K562 (cell line): ENCODE data around the gene AGFG2. TPM values are rescaled to one million over a fixed set of nuclear protein-coding genes. Genes with fewer than 3 reads are reported as not detected.

Experiments
- ATAC-seq: fragments of 200-7000 bp; cut with Tn5 transposase; 3 replicates; pipeline ENCODE4 v1.9.1; 2020; ENCODE audit warnings: moderate library complexity
- BruUV-seq: library from RNA; stranded (reverse); fragments of 400-500 nt; replicated peaks from 2 replicates; lab custom pipeline; 2021; lab: Mats Ljungman, UMichigan
- CTCF ChIA-PET: fragments of 300-600 bp; formaldehyde crosslinking; extraction: SDS; loops from one replicate; lab custom pipeline; 2021; ENCODE audit warnings: low intra/inter-chr PET ratio; lab: Yijun Ruan, JAX
- POLR2A ChIA-PET: fragments of 300-600, 350-650 bp; sonication (Branson Sonifier 250); formaldehyde crosslinking; extraction: SDS; loops from one replicate; lab custom pipeline; 2021; ENCODE audit warnings: antibody characterized with exemption, inconsistent platforms; lab: Yijun Ruan, JAX
- DNase-seq, 4 experiments: peaks; one replicate each; pipeline versions ENCODE4 v3.0.0 to v3.0.0-alpha.2; 2011 to 2018; ENCODE audit warnings: low spot score in 3 of 4, mixed read lengths in 3 of 4; ENCODE audit errors: extremely low read depth in 1 of 4
- FAIRE-seq: peaks from 2 replicates; lab custom pipeline; 2011; peaks lifted over from hg19 to GRCh38; lab: Jason Lieb, UNC
- H2AFZ ChIP-seq: 2 replicates; pipeline ENCODE4 v1.6.0; 2011; ENCODE audit warnings: low read depth, low read length, control low read depth, inconsistent platforms
- H3K27ac ChIP-seq: fragments of 200-600 bp; 3 replicates; pipeline ENCODE4 v1.8.0; 2011; ENCODE audit warnings: low read depth, mild to moderate bottlenecking, control low read depth, inconsistent platforms, low read length, moderate library complexity, mixed read lengths; ENCODE audit errors: extremely low read depth
- H3K27me3 ChIP-seq, 2 experiments: fragments of 300-600 bp in 1 of 2; 2 replicates in 1 of 2; 3 replicates in 1 of 2; pipeline versions ENCODE4 v1.6.0 to v1.8.0; 2011; ENCODE audit warnings: inconsistent platforms in 2 of 2, low read length in 2 of 2, mild to moderate bottlenecking in 1 of 2, mixed read lengths in 1 of 2, moderate library complexity in 1 of 2; ENCODE audit not compliant: control insufficient read depth in 2 of 2, insufficient read depth in 2 of 2
- H3K36me3 ChIP-seq: fragments of 300-600 bp; 3 replicates; pipeline ENCODE4 v1.8.0; 2011; ENCODE audit warnings: mild to moderate bottlenecking, low read length, inconsistent platforms; ENCODE audit not compliant: control insufficient read depth, insufficient read depth
- H3K4me1 ChIP-seq, 2 experiments: fragments of 200-600 bp in 1 of 2; replicated peaks in 1 of 2; 2 replicates in 1 of 2; 3 replicates in 1 of 2; pipeline versions ENCODE4 v1.5.1 to v1.8.0; 2011; ENCODE audit warnings: inconsistent platforms in 2 of 2, low read length in 2 of 2, mild to moderate bottlenecking in 1 of 2, mixed read lengths in 1 of 2, moderate library complexity in 1 of 2; ENCODE audit not compliant: control insufficient read depth in 2 of 2, insufficient read depth in 2 of 2
- H3K4me2 ChIP-seq: 2 replicates; pipeline ENCODE4 v1.6.1; 2011; ENCODE audit warnings: low read length, control low read depth, inconsistent platforms, mixed read lengths; ENCODE audit not compliant: insufficient read depth
- H3K4me3 ChIP-seq: fragments of 200-600 bp; sonication (generic), shearing (Covaris generic); 2 replicates; pipeline ENCODE4 v1.5.1; 2016; ENCODE audit warnings: control low read depth, inconsistent platforms
- H3K79me2 ChIP-seq: fragments of 200-600 bp; 3 replicates; pipeline ENCODE4 v1.8.0; 2011; ENCODE audit warnings: low read length, inconsistent platforms; ENCODE audit not compliant: control insufficient read depth, insufficient read depth
- H3K9ac ChIP-seq, 2 experiments: 2 replicates each; pipeline versions ENCODE4 v1.6.0 to v1.6.1; 2011; ENCODE audit warnings: low read depth in 2 of 2, low read length in 2 of 2, control low read depth in 1 of 2, inconsistent platforms in 1 of 2, mild to moderate bottlenecking in 1 of 2, mixed read lengths in 1 of 2; ENCODE audit not compliant: insufficient read depth in 1 of 2
- H3K9me1 ChIP-seq: one replicate; pipeline ENCODE4 v1.6.0; 2011; ENCODE audit warnings: inconsistent platforms, mild to moderate bottlenecking, low read length, moderate library complexity; ENCODE audit not compliant: control insufficient read depth, insufficient read depth
- H3K9me3 ChIP-seq: replicated peaks from 2 replicates; pipeline ENCODE4 v1.5.1; 2011; ENCODE audit warnings: low read depth, low read length, inconsistent platforms; ENCODE audit not compliant: control insufficient read depth, insufficient read depth
- H4K20me1 ChIP-seq: replicated peaks from 2 replicates; pipeline ENCODE4 v1.6.1; 2011; ENCODE audit warnings: low read length, inconsistent platforms, mixed read lengths; ENCODE audit not compliant: control insufficient read depth, insufficient read depth
- E2F8 ChIP-seq: fragments of 450-650 bp; IDR thresholded peaks from 2 replicates; pipeline ENCODE4 v1.7.1; 2018; ENCODE audit warnings: mild to moderate bottlenecking, low read depth; ENCODE audit not compliant: partially characterized antibody
- GTF2F1 ChIP-seq: IDR thresholded peaks from 2 replicates; pipeline ENCODE4 v1.6.1; 2011; ENCODE audit warnings: low read depth, low read length, improper control_type of control experiment
- NFIC ChIP-seq: fragments of 450-650 bp; IDR thresholded peaks from 2 replicates; pipeline ENCODE4 v1.6.1; 2017; ENCODE audit warnings: mild to moderate bottlenecking, inconsistent platforms
- PHF20 ChIP-seq: fragments of 450-650 bp; IDR thresholded peaks from 2 replicates; pipeline ENCODE4 v1.6.1; 2018; ENCODE audit not compliant: partially characterized antibody
- POLR2A ChIP-seq: fragments of 450-650 bp; conservative IDR thresholded peaks from 2 replicates; pipeline ENCODE4 v1.6.1; 2016
- PTBP1 ChIP-seq: fragments of 200-400 bp; formaldehyde crosslinking; IDR thresholded peaks from 2 replicates; pipeline ENCODE4 v1.6.1; 2017; ENCODE audit warnings: low read depth, low read length
- RAD51 ChIP-seq: fragments of 450-650 bp; IDR thresholded peaks from 2 replicates; pipeline ENCODE4 v1.7.1; 2016; ENCODE audit warnings: low read depth, mild to moderate bottlenecking, borderline replicate concordance
- SRSF1 ChIP-seq: fragments of 200-400 bp; formaldehyde crosslinking; IDR thresholded peaks from 2 replicates; pipeline ENCODE4 v1.6.1; 2017; ENCODE audit warnings: mild to moderate bottlenecking, low read depth, low read length, moderate library complexity
- STAT5A ChIP-seq: IDR thresholded peaks from 2 replicates; pipeline ENCODE4 v1.6.1; 2012; ENCODE audit warnings: low read length, inconsistent platforms, borderline replicate concordance
- ZFP30 ChIP-seq: fragments of 250-450 bp; sonication (Bioruptor Pico); IDR thresholded peaks from 2 replicates; pipeline ENCODE4 v1.8.0; 2022; ENCODE audit warnings: moderate library complexity, mild to moderate bottlenecking, inconsistent platforms, borderline replicate concordance
- ZNF592 ChIP-seq: fragments of 450-650 bp; IDR thresholded peaks from 2 replicates; pipeline ENCODE4 v1.6.1; 2017; ENCODE audit warnings: antibody characterized with exemption, mild to moderate bottlenecking
- WGBS: fragments of 100-300 bp; shearing (Covaris generic); methylation state at CpG from one replicate; pipeline ENCODE4 v1.1.6; 2016; ENCODE audit warnings: low coverage, mixed read lengths; ENCODE audit not compliant: insufficient coverage; ENCODE audit errors: missing lambda C conversion rate; 5-methylcytosine and 5-hydroxymethylcytosine counted together
- in situ Hi-C: fragments of 300-500 bp; cut with MboI; formaldehyde crosslinking; loops from 4 replicates; pipeline ENCODE4 v1.15.0; 2018; ENCODE audit warnings: inconsistent platforms, mixed read lengths
- intact Hi-C: fragments of 100-400 bp; cut with micrococcal nuclease; formaldehyde crosslinking; loops from 2 replicates; pipeline ENCODE4 v1.14.2; 2022
- polyA plus RNA-seq, 8 experiments: library from polyadenylated mRNA; depleted of rRNA in 4 of 8; stranded (reverse) in 5 of 8; unstranded in 3 of 8; fragments of >200 nt; fragmentation: Nextera tagmentation in 2 of 8; fragmentation: Illumina TruSeq in 1 of 8; extraction: Ambion mirVana in 2 of 8; extraction: Trizol in 1 of 8; gene quantifications; 2 replicates each; pipeline versions ENCODE4 v1.2.1 to v1.2.3, GENCODE V29; 2011 to 2014; ENCODE audit warnings: inconsistent platforms in 1 of 8, missing spikeins in 1 of 8
- total RNA-seq, 7 experiments: library from RNA; depleted of rRNA in 6 of 7; stranded (reverse); fragments of >200 nt in 6 of 7; fragmentation: Illumina TruSeq in 2 of 7; extraction: Trizol in 2 of 7; gene quantifications; 2 replicates each; pipeline versions ENCODE4 v1.2.1 to v1.2.3, GENCODE V29; 2011 to 2021; ENCODE audit warnings: low replicate concordance in 1 of 7

AGFG2 gene
- total and polyA plus RNA-seq, 9 of the 15 experiments (the other 6 are each of a cell fraction or from before 2014, with no cell fraction given): 0.31 to 23.1 (median 6.5) TPM

GRCh38 chr7:100547872-100548271 is 8.9 kb downstream of the AGFG2 start:
- WGBS: 0% methylated on average over 2 of the region's 2 CpGs
- peak; percentile 55 to 84 (median 68) for DNase-seq
- H3K9me3 ChIP-seq: no peaks in the 10 kb centered on the region
- ChIA-PET POLR2A (interaction anchor here (0.5 to 2.5 kb wide), 6 partner anchors 10 to 134 kb away, joined by 3 to 11 read pairs (median 4); partner anchors contain the start of gene FBXO24), CTCF (interaction anchor here (0.8 kb wide), 1 partner anchor 65 kb away, joined by 3 read pairs; no protein-coding TSS in a partner anchor)
- H2AFZ ChIP-seq: peak overlapping the region; percentile 76
- peak overlapping the region; percentile 78 for H3K27ac ChIP-seq
- H3K9me1 ChIP-seq: no peaks in the 10 kb centered on the region
- H3K4me1 ChIP-seq: peaks cover 24 to 51% of the 10 kb centered on the region in 2 experiments
- BruUV-seq: no TSS peak
- peak; percentile 77 for ATAC-seq
- no peak overlapping the region for H3K4me3 ChIP-seq
- peaks cover 57% of the 10 kb centered on the region for H3K79me2 ChIP-seq
- no peaks in the 10 kb centered on the region for H3K27me3 ChIP-seq
- peak overlapping the region; percentile 68 to 69; a peak in 3 of 4 replicates for H3K9ac ChIP-seq
- H3K36me3 ChIP-seq: peaks cover 42% of the 10 kb centered on the region
- H4K20me1 ChIP-seq: no peaks in the 10 kb centered on the region
- FAIRE-seq: peak; percentile 71
- peak overlapping the region; percentile 76 for H3K4me2 ChIP-seq
- in situ Hi-C loops (no loop called here), intact Hi-C loops (no loop called here)
- no peak for TF ChIP-seq PTBP1
- TF ChIP-seq E2F8: no peak
- peak; percentile 53 for TF ChIP-seq PHF20
- no peak for TF ChIP-seq ZFP30
- TF ChIP-seq RAD51: peak; percentile 94
- peak; percentile 59 for TF ChIP-seq ZNF592
- peak; percentile 52 for TF ChIP-seq STAT5A
- no peak for TF ChIP-seq GTF2F1
- TF ChIP-seq NFIC: peak; percentile 74
- no peak for TF ChIP-seq POLR2A
- no peak for TF ChIP-seq SRSF1
